Subcutaneous abdominal adipose tissue (tissue), 5 donors: ENCODE data around the gene MTFP1.

Experiments used
- H3K27ac ChIP-seq: one replicate; pipeline ENCODE4 v1.7.0; 2013; ENCODE audit warnings: low read depth, mild to moderate bottlenecking, inconsistent platforms, low read length, moderate library complexity
- H3K27me3 ChIP-seq, 5 donors: one replicate each; pipeline ENCODE4 v1.7.0; 2013; ENCODE audit warnings: low read length in 5 of 5, inconsistent platforms in 1 of 5; ENCODE audit not compliant: control insufficient read depth in 5 of 5, insufficient read depth in 4 of 5
- H3K36me3 ChIP-seq, 5 donors: one replicate each; pipeline ENCODE4 v1.7.0; 2013; ENCODE audit warnings: low read length in 5 of 5; ENCODE audit not compliant: control insufficient read depth in 5 of 5, insufficient read depth in 5 of 5
- H3K4me1 ChIP-seq, 5 donors: one replicate each; pipeline ENCODE4 v1.7.0; 2013; ENCODE audit warnings: low read length in 5 of 5, mild to moderate bottlenecking in 3 of 5, moderate library complexity in 1 of 5; ENCODE audit not compliant: control insufficient read depth in 5 of 5, insufficient read depth in 5 of 5
- H3K4me3 ChIP-seq, 5 donors: one replicate each; pipeline ENCODE4 v1.7.0; 2013; ENCODE audit warnings: low read length in 5 of 5, low read depth in 1 of 5
- H3K9ac ChIP-seq, 5 donors: one replicate each; pipeline ENCODE4 v1.7.0; 2013; ENCODE audit warnings: low read length in 5 of 5, mild to moderate bottlenecking in 4 of 5, moderate library complexity in 3 of 5
- H3K9me3 ChIP-seq, 5 donors: one replicate each; pipeline ENCODE4 v1.7.0; 2013; ENCODE audit warnings: low read length in 5 of 5; ENCODE audit not compliant: control insufficient read depth in 5 of 5
- donor health status: healthy.
- donor health status: healthy.
- donor health status: healthy.
- donor health status: healthy.
- donor health status: healthy.

Gene MTFP1

GRCh38 chr22:30424534-30425326, 838 bp upstream of the MTFP1 start:
- Histone ChIP-seq H3K4me3 (peak overlapping the region; percentile 50 to 87 (median 83)), H3K9ac (peak overlapping the region; percentile 63 to 75 (median 70)), H3K27me3 (no peaks in the 10 kb centered on the region), H3K36me3 (peaks cover 2 to 11% (median 5%) of the 10 kb centered on the region in 5 donors), H3K9me3 (peaks cover 0 to 7% (median 0%) of the 10 kb centered on the region in 5 donors), H3K27ac (peak overlapping the region; percentile 96), H3K4me1 (peaks cover 23 to 50% (median 46%) of the 10 kb centered on the region in 5 donors)

- Histone ChIP-seq H3K9ac (peak overlapping the region; percentile 48 to 78 (median 65)), H3K4me3 (peak overlapping the region; percentile 61 to 73 (median 66)), H3K36me3 (peaks cover 1 to 9% (median 3%) of the 10 kb centered on the region in 5 donors), H3K27me3 (no peaks in the 10 kb centered on the region), H3K27ac (peak overlapping the region; percentile 50), H3K9me3 (peaks cover 0 to 7% (median 0%) of the 10 kb centered on the region in 5 donors), H3K4me1 (peaks cover 23 to 50% (median 46%) of the 10 kb centered on the region in 5 donors)
Measured at GRCh38 chr22:30425327-30425615, 297 bp upstream of the MTFP1 start.

GRCh38 chr22:30426388-30427353, 1.1 kb downstream of the MTFP1 start:
- peak overlapping the region in 2 of 5 donors; percentile 75 to 78 for H3K9ac ChIP-seq
- H3K4me1 ChIP-seq, result peaks cover 23 to 48% (median 46%) of the 10 kb centered on the region in 5 donors
- H3K9me3 ChIP-seq, result peaks cover 0 to 7% (median 0%) of the 10 kb centered on the region in 5 donors
- H3K27ac ChIP-seq, result peak overlapping the region; percentile 50
- peak overlapping the region; percentile 55 to 73 (median 65) for H3K4me3 ChIP-seq
- no peaks in the 10 kb centered on the region for H3K27me3 ChIP-seq
- H3K36me3 ChIP-seq, result peaks cover 0 to 7% (median 0%) of the 10 kb centered on the region in 5 donors

- no peak overlapping the region for H3K27ac ChIP-seq
- H3K36me3 ChIP-seq, result peaks cover 0 to 7% (median 0%) of the 10 kb centered on the region in 5 donors
- H3K9ac ChIP-seq, result no peak overlapping the region
- peaks cover 0 to 7% (median 0%) of the 10 kb centered on the region in 5 donors for H3K9me3 ChIP-seq
- no peak overlapping the region for H3K4me3 ChIP-seq
- peaks cover 14 to 38% (median 38%) of the 10 kb centered on the region in 5 donors for H3K4me1 ChIP-seq
- H3K27me3 ChIP-seq, result no peaks in the 10 kb centered on the region
Measured at GRCh38 chr22:30427871-30428270, 2.3 kb downstream of the MTFP1 start.

GRCh38 chr22:30429887-30430286, 4.3 kb downstream of the MTFP1 start:
- Histone ChIP-seq H3K36me3 (peaks cover 0 to 7% (median 0%) of the 10 kb centered on the region in 5 donors), H3K27ac (no peak overlapping the region), H3K27me3 (no peaks in the 10 kb centered on the region), H3K4me1 (peaks cover 4 to 22% (median 21%) of the 10 kb centered on the region in 5 donors), H3K4me3 (no peak overlapping the region), H3K9me3 (peaks cover 0 to 7% (median 0%) of the 10 kb centered on the region in 5 donors), H3K9ac (no peak overlapping the region)

GRCh38 chr22:30430933-30431332, 5.4 kb downstream of the MTFP1 start:
- peaks cover 0 to 14% (median 0%) of the 10 kb centered on the region in 5 donors for H3K9me3 ChIP-seq
- no peak overlapping the region for H3K27ac ChIP-seq
- no peaks in the 10 kb centered on the region for H3K27me3 ChIP-seq
- H3K36me3 ChIP-seq, result peaks cover 0 to 7% (median 0%) of the 10 kb centered on the region in 5 donors
- no peak overlapping the region for H3K9ac ChIP-seq
- no peak overlapping the region for H3K4me3 ChIP-seq
- H3K4me1 ChIP-seq, result peaks cover 0 to 20% (median 10%) of the 10 kb centered on the region in 5 donors

GRCh38 chr22:30432096-30432495, 6.5 kb downstream of the MTFP1 start:
- H3K27me3 ChIP-seq, result no peaks in the 10 kb centered on the region
- H3K4me1 ChIP-seq, result peaks cover 0 to 10% (median 0%) of the 10 kb centered on the region in 5 donors
- peaks cover 0 to 13% (median 0%) of the 10 kb centered on the region in 5 donors for H3K9me3 ChIP-seq
- H3K9ac ChIP-seq, result no peak overlapping the region
- H3K27ac ChIP-seq, result no peak overlapping the region
- no peak overlapping the region for H3K4me3 ChIP-seq
- peaks cover 0 to 7% (median 0%) of the 10 kb centered on the region in 5 donors for H3K36me3 ChIP-seq

GRCh38 chr22:30432520-30432919, 7.0 kb downstream of the MTFP1 start:
- Histone ChIP-seq H3K9me3 (peaks cover 0 to 12% (median 0%) of the 10 kb centered on the region in 5 donors), H3K4me1 (peaks cover 0 to 10% (median 0%) of the 10 kb centered on the region in 5 donors), H3K36me3 (peaks cover 0 to 7% (median 0%) of the 10 kb centered on the region in 5 donors), H3K27ac (no peak overlapping the region), H3K27me3 (no peaks in the 10 kb centered on the region), H3K9ac (no peak overlapping the region), H3K4me3 (no peak overlapping the region)

- Histone ChIP-seq H3K4me3 (no peak overlapping the region), H3K27me3 (no peaks in the 10 kb centered on the region), H3K27ac (no peak overlapping the region), H3K36me3 (peaks cover 0 to 6% (median 0%) of the 10 kb centered on the region in 5 donors), H3K4me1 (peaks cover 0 to 10% (median 0%) of the 10 kb centered on the region in 5 donors), H3K9me3 (peaks cover 0 to 12% (median 0%) of the 10 kb centered on the region in 5 donors), H3K9ac (no peak overlapping the region)
Measured at GRCh38 chr22:30433227-30433626, 7.7 kb downstream of the MTFP1 start.
